ENCODE data around the gene SEPTIN3.

DNA sequence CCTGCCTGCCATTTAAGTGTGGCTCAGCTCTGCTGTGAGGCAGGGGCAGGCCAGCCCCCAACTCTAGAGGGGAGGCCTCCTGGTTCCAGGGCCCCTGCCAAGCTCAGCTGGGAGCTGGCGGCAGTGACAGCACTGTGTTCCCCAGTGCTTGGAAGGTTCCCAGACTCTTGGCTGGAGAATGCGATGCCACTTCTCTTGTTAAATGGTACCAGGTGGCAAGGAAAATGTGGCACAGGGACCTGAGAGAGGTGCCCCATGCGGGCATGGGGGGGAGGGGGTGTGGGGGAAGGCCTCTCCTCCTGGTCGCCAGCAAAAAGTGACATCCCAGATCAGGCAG is 34.3 kb upstream of the SEPTIN3 start:
- TF ChIP-seq CTCF (IDR thresholded peaks at IDR 0.05), result no peak
- TF ChIP-seq POLR2A (IDR thresholded peaks at IDR 0.05), result no peak
- TF ChIP-seq POLR2AphosphoS5 (IDR thresholded peaks at IDR 0.05), result no peak

Data from upper lobe of left lung (tissue), 4 donors.